Activated T-helper 17 cell treated with anti-CD3 and anti-CD28 coated beads, Interleukin-2, amount 50 U/mL, for 72 hours (primary cell): ENCODE data around the gene PCDHB16. TPM values are rescaled to one million over a fixed set of nuclear protein-coding genes. Genes with fewer than 3 reads are reported as not detected.
"Not testable (repeated sequence)": the region's sequence is repeated elsewhere in the genome, so short reads cannot be mapped to it uniquely, and the experiment has no call there.

Source experiments
- ATAC-seq: fragments of 150-1000 bp; cut with Tn5 transposase; replicated peaks from 2 replicates; pipeline ENCODE4 v1.10.0; 2021; ENCODE audit warnings: mild to moderate bottlenecking, moderate library complexity
- H3K27ac Mint-ChIP-seq: one replicate; pipeline ENCODE4 v1.8.0; 2022; ENCODE audit warnings: mixed read lengths
- H3K27me3 Mint-ChIP-seq: one replicate; pipeline ENCODE4 v1.8.0; 2022; ENCODE audit warnings: mixed read lengths
- H3K36me3 Mint-ChIP-seq: one replicate; pipeline ENCODE4 v1.8.0; 2022; ENCODE audit warnings: low read depth, mild to moderate bottlenecking, mixed read lengths
- H3K4me1 Mint-ChIP-seq: one replicate; pipeline ENCODE4 v1.8.0; 2022; ENCODE audit warnings: mixed read lengths
- H3K4me3 Mint-ChIP-seq: one replicate; pipeline ENCODE4 v1.8.0; 2022; ENCODE audit warnings: mild to moderate bottlenecking, mixed read lengths
- H3K9me3 Mint-ChIP-seq: one replicate; pipeline ENCODE4 v1.8.0; 2022; ENCODE audit warnings: mixed read lengths
- total RNA-seq, 2 donors: library from RNA; stranded (reverse); gene quantifications; one replicate each; pipeline ENCODE4 v1.2.3, GENCODE V29; 2022

The PCDHB16 gene
- total RNA-seq, 2 donors from 2014 or later, result not detected

GRCh38 chr5:141174291-141175104 is 7.7 kb upstream of the PCDHB16 start:
- H3K36me3 Mint-ChIP-seq, ATAC-seq, H3K27ac Mint-ChIP-seq, H3K9me3 Mint-ChIP-seq, H3K4me1 Mint-ChIP-seq, H3K4me3 Mint-ChIP-seq: not testable (repeated sequence)
- peaks cover 20% of the 10 kb centered on the region for H3K27me3 Mint-ChIP-seq

- H3K36me3 Mint-ChIP-seq, result no peaks in the 10 kb centered on the region
- H3K4me1 Mint-ChIP-seq, result peaks cover 6% of the 10 kb centered on the region
These were observed 6.3 kb upstream of the PCDHB16 start for GRCh38 chr5:141175933-141176332.

GRCh38 chr5:141177577-141178191 is 4.5 kb upstream of the PCDHB16 start, which contains the start of gene PCDHB8:
Gene PCDHB8, plus strand, starts transcription at chr5:141177790. Its CDS starts 245 bp downstream, at chr5:141178035.
- not testable (repeated sequence) for H3K36me3 Mint-ChIP-seq, H3K4me1 Mint-ChIP-seq, H3K27ac Mint-ChIP-seq, ATAC-seq, H3K4me3 Mint-ChIP-seq, H3K9me3 Mint-ChIP-seq
- peaks cover 23% of the 10 kb centered on the region for H3K27me3 Mint-ChIP-seq

More at GRCh38 chr5:141175933-141176332, 6.3 kb upstream of the PCDHB16 start:
- Mint-ChIP-seq H3K4me3 (no peak overlapping the region), H3K27ac (no peak overlapping the region), H3K9me3 (no peaks in the 10 kb centered on the region), H3K27me3 (peaks cover 15% of the 10 kb centered on the region)
- ATAC-seq, result no peak

- not testable (repeated sequence) for ATAC-seq, H3K36me3 Mint-ChIP-seq, H3K27ac Mint-ChIP-seq, H3K9me3 Mint-ChIP-seq, H3K4me3 Mint-ChIP-seq, H3K4me1 Mint-ChIP-seq
- peaks cover 26% of the 10 kb centered on the region for H3K27me3 Mint-ChIP-seq
These were observed 2.8 kb upstream of the PCDHB16 start for GRCh38 chr5:141179371-141179770.

GRCh38 chr5:141179876-141180275 is 2.3 kb upstream of the PCDHB16 start:
- H3K36me3 Mint-ChIP-seq, H3K27ac Mint-ChIP-seq, ATAC-seq, H3K9me3 Mint-ChIP-seq, H3K4me3 Mint-ChIP-seq, H3K4me1 Mint-ChIP-seq: not testable (repeated sequence)
- peaks cover 31% of the 10 kb centered on the region for H3K27me3 Mint-ChIP-seq

- ATAC-seq, result no peak
- Mint-ChIP-seq H3K27ac (no peak overlapping the region), H3K4me3 (no peak overlapping the region), H3K4me1 (no peaks in the 10 kb centered on the region), H3K9me3 (no peaks in the 10 kb centered on the region), H3K36me3 (no peaks in the 10 kb centered on the region), H3K27me3 (peaks cover 34% of the 10 kb centered on the region)
These were observed 1.9 kb upstream of the PCDHB16 start for GRCh38 chr5:141180313-141180712.

- H3K9me3 Mint-ChIP-seq, H3K4me3 Mint-ChIP-seq, H3K27ac Mint-ChIP-seq, ATAC-seq, H3K4me1 Mint-ChIP-seq, H3K36me3 Mint-ChIP-seq: not testable (repeated sequence)
- H3K27me3 Mint-ChIP-seq, result peaks cover 52% of the 10 kb centered on the region
These were observed 2.1 kb downstream of the PCDHB16 start for GRCh38 chr5:141184117-141184855.

GRCh38 chr5:141186897-141187512 is 4.8 kb downstream of the PCDHB16 start, which contains the start of gene PCDHB9:
Gene PCDHB9, plus strand, starts transcription at chr5:141187161. Its CDS starts 158 bp downstream, at chr5:141187319.
- ATAC-seq, result no peak
- H3K36me3 Mint-ChIP-seq, result no peaks in the 10 kb centered on the region
- H3K4me3 Mint-ChIP-seq, result peak within 1 kb of the TSS; percentile 47
- H3K9me3 Mint-ChIP-seq, result peaks cover 8% of the 10 kb centered on the region
- peaks cover 6% of the 10 kb centered on the region for H3K4me1 Mint-ChIP-seq
- H3K27me3 Mint-ChIP-seq, result peaks cover 48% of the 10 kb centered on the region
- peak within 1 kb of the TSS; percentile 37 for H3K27ac Mint-ChIP-seq

- not testable (repeated sequence) for H3K4me1 Mint-ChIP-seq, H3K27ac Mint-ChIP-seq, H3K36me3 Mint-ChIP-seq, ATAC-seq, H3K4me3 Mint-ChIP-seq
- Mint-ChIP-seq H3K9me3 (peaks cover 11% of the 10 kb centered on the region), H3K27me3 (peaks cover 37% of the 10 kb centered on the region)
These were observed 6.5 kb downstream of the PCDHB16 start for GRCh38 chr5:141188682-141189081.

GRCh38 chr5:141189131-141189530 is 6.9 kb downstream of the PCDHB16 start:
- H3K27me3 Mint-ChIP-seq, result peaks cover 37% of the 10 kb centered on the region
- not testable (repeated sequence) for H3K4me3 Mint-ChIP-seq, ATAC-seq, H3K4me1 Mint-ChIP-seq, H3K27ac Mint-ChIP-seq, H3K36me3 Mint-ChIP-seq
- peaks cover 11% of the 10 kb centered on the region for H3K9me3 Mint-ChIP-seq

GRCh38 chr5:141192110-141192725 is 10.0 kb downstream of the PCDHB16 start, which contains the start of gene PCDHB10:
Gene PCDHB10, plus strand, starts transcription at chr5:141192353. Its CDS starts 200 bp downstream, at chr5:141192553.
- peaks cover 20% of the 10 kb centered on the region for H3K27me3 Mint-ChIP-seq
- peaks cover under 1% of the 10 kb centered on the region for H3K4me1 Mint-ChIP-seq
- no peak within 1 kb of the TSS for H3K4me3 Mint-ChIP-seq
- H3K9me3 Mint-ChIP-seq, result peaks cover 12% of the 10 kb centered on the region
- peak; percentile 43 for ATAC-seq
- H3K27ac Mint-ChIP-seq, result no peak within 1 kb of the TSS
- no peaks in the 10 kb centered on the region for H3K36me3 Mint-ChIP-seq

- H3K27ac Mint-ChIP-seq, ATAC-seq, H3K4me3 Mint-ChIP-seq, H3K4me1 Mint-ChIP-seq, H3K36me3 Mint-ChIP-seq: not testable (repeated sequence)
- Mint-ChIP-seq H3K9me3 (peaks cover 18% of the 10 kb centered on the region), H3K27me3 (peaks cover 27% of the 10 kb centered on the region)
These were observed 12.1 kb downstream of the PCDHB16 start for GRCh38 chr5:141194332-141194731.

GRCh38 chr5:141196363-141196762 is 14.2 kb downstream of the PCDHB16 start:
- Mint-ChIP-seq H3K27ac (no peak overlapping the region), H3K27me3 (peaks cover 35% of the 10 kb centered on the region)

More at GRCh38 chr5:141196363-141196762, 14.2 kb downstream of the PCDHB16 start:
- no peak overlapping the region for H3K4me3 Mint-ChIP-seq
- H3K36me3 Mint-ChIP-seq, result no peaks in the 10 kb centered on the region
- H3K4me1 Mint-ChIP-seq, result no peaks in the 10 kb centered on the region
- ATAC-seq, result no peak
- peaks cover 18% of the 10 kb centered on the region for H3K9me3 Mint-ChIP-seq
